NCI-H2029 (cell line): ENCODE results near the gene TWNK.

ENCODE experiments used
- DNase-seq: peaks from one replicate; lab custom pipeline; 2025; lab: John Stamatoyannopoulos, UW

TWNK gene

DNA sequence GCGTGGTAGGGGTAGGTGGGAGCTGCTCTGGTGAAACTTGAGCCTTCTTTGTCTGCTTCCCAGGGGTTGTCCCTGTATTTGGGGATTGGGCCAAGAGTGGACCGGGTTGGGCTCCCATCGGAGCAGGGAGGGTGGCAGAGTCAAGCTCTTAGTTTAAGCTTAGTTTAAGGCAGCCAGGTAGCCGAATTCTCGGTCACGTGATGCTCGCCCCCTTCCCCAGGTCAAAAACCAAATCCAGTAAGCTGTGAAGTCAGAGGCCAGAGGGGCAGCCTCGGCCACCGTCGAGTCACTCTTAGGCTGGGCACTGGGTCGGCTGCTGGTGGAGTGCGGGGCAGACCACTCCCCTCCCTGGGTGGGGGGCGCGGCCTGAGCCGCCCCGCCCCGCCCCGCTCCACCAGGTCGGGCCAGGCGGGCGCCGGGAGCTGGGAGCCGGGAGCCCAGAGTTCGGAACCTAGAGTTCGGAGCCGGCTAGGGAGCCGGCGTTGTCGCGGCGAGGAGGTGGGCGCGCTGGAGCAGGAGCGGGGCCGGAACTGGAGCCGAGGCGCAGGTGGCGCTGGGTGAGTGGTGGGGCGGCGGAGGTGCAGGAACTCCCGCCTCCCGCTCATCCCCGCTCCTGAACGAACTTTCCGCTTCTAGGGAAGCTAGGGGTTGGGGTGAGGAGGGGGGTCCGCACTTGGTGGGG, 9.5 kb downstream of the TWNK start:
- no peak for DNase-seq

GRCh38 chr10:100997360-100998182, 10.2 kb downstream of the TWNK start:
- peak; percentile 35 for DNase-seq

GRCh38 chr10:100998183-100998990, 11.0 kb downstream of the TWNK start:
- DNase-seq = peak; percentile 78

- no peak for DNase-seq
Measured at GRCh38 chr10:100998991-100999741, 11.8 kb downstream of the TWNK start.

DNA sequence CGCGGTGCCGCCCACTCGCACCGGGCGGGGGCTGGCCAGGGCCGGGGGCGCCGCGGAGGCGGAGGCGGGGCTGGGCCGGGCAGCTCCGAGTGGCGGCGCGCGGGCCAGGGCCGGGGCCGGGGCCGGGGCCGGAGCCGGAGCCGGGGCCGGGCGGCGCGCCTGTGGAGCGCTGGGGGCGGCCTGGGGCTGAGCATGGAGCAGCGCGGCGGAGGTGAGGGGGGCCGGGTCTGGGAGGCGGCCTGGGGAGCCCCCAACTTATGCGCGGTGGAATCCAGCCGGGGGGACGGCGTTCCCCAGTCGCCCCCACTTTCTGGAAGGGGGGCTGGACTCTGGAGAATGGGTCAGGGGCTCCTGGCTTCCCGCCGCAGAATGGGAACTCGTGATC, 12.4 kb downstream of the TWNK start, which contains the start of gene LZTS2:
LZTS2 (plus strand) TSS at position 67 of the 385 bp plus-strand sequence. CDS start 2,731 bp downstream, outside the sequence.
- no peak for DNase-seq

DNA sequence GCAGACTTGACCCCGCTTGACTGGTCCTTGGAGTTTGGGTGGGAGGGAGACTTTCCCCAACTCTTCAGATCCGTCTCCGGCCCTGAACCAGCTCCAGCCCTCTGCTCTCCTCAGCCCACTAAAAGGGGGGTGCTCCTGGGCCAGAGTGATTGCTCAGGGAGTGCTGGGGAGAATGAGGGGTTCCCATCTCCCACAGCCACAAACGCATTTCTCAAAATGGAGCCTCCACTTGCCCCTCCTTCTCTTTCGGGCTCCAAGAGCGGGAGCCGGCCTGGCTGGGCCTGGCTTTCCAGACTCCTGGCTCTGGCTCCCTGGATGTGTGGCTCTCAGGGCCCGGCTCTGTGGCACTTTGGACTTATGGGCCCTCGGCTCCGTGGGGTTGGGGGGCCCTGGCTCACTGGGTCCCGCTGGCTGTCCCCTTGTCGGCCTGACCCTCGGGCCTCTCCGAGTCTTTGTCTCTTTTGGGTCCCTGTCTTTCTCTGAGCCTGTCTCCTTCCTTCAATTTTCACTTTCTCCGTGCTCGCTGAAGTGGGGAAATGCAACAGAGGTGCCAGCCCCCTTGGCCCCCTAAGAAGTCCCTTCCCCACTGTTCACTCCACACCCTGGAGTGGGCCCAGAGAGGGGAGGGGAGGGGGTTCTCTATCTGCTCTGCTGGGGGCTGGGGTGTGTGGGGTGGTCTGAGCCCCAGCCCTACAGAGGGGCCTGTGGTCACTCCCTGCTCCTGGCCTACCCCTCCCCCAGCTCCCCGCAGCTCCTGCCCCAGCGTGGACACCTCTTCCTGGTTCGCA, 13.0 kb downstream of the TWNK start:
- no peak for DNase-seq

DNA sequence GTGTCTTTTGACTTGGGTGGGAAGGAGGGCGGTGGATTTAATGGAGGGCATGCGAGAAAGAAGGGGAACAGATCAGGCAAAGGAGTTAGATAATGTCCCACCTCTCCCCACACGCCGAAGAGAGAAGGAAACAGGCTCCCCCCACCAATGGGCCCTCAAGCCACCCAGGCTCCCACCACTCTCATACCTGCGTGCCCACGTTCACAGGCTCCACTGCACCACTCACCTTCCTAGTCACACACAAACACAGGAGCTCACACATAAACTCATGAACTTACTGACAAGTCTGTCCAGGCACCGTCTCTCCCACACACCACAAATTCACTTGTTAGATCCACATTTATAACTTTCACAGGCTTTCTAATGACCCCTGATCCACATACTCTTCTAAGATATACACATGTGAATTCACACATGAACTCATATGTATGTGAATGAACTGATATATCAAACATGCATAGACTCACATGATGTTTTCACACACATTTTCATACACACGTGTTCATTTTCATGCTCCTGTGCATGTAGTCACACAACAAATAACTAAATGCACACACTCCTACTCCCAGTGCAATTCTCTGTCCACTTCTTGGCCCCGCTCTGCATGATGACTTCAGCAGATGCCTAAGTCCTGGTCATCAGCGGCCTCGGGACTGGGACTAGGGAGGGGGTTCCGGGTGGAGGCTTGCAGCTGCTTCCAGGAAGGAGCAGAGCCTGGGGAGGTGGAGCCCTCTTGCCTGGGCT, 13.7 kb downstream of the TWNK start:
- DNase-seq = no peak

- DNase-seq = no peak
Measured at GRCh38 chr10:101001659-101002035, 14.3 kb downstream of the TWNK start.

- DNase-seq = no peak
Measured at GRCh38 chr10:101002456-101002855, 15.1 kb downstream of the TWNK start.

DNA sequence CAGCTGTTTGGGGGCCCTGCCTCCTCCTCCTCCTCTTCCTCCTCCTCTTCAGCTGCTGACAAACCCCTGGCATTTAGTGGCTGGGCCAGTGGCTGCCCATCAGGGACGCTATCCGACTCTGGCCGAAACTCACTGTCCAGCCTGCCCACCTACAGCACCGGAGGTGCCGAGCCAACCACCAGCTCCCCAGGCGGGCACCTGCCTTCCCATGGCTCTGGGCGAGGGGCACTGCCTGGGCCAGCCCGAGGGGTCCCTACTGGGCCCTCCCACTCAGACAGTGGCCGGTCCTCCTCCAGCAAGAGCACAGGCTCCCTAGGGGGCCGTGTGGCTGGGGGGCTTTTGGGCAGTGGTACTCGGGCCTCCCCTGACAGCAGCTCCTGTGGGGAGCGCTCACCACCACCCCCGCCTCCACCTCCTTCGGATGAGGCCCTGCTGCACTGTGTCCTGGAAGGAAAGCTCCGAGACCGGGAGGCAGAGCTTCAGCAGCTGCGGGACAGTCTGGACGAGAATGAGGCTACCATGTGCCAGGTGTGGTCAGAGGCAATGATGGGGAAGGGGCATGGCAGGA, 16.4 kb downstream of the TWNK start:
- DNase-seq = no peak

- no peak for DNase-seq
Measured at GRCh38 chr10:101005361-101005760, 18.0 kb downstream of the TWNK start.

GRCh38 chr10:101005869-101006567, 18.7 kb downstream of the TWNK start:
- DNase-seq = no peak

DNA sequence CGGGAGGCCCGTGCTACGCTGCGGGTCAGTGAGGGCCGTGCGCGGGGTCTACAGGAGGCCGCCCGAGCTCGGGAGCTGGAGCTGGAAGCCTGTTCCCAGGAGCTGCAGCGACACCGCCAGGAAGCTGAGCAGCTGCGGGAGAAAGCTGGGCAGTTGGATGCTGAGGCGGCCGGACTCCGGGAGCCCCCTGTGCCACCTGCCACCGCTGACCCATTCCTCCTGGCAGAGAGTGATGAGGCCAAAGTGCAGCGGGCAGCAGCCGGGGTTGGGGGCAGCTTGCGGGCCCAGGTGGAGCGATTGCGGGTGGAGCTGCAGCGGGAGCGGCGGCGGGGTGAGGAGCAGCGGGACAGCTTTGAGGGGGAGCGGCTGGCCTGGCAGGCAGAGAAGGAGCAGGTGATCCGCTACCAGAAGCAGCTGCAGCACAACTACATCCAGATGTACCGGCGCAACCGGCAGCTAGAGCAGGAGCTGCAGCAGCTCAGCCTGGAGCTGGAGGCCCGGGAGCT, 19.3 kb downstream of the TWNK start:
- no peak for DNase-seq

- no peak for DNase-seq
Measured at GRCh38 chr10:101007099-101007711, 19.9 kb downstream of the TWNK start.

- no peak for DNase-seq
Measured at GRCh38 chr10:101007915-101008822, 20.8 kb downstream of the TWNK start.

- DNase-seq = no peak
Measured at GRCh38 chr10:101008823-101009423, 21.6 kb downstream of the TWNK start.

GRCh38 chr10:101010329-101010728, 23.0 kb downstream of the TWNK start:
- no peak for DNase-seq
